HG02642 (cell line): ENCODE data around the gene LMF1.
"Not testable (repeated sequence)": the region's sequence is repeated elsewhere in the genome, so short reads cannot be mapped to it uniquely, and the experiment has no call there.

ENCODE experiments used
- ATAC-seq: cut with Tn5 transposase; IDR thresholded peaks from one replicate; pipeline ENCODE4 v1.9.1; 2021; ENCODE audit warnings: mild to moderate bottlenecking; ENCODE audit not compliant: unreplicated experiment, poor library complexity

Gene LMF1

GRCh38 chr16:886802-887731 lies 83.7 kb downstream of the LMF1 start:
- no peak for ATAC-seq

DNA sequence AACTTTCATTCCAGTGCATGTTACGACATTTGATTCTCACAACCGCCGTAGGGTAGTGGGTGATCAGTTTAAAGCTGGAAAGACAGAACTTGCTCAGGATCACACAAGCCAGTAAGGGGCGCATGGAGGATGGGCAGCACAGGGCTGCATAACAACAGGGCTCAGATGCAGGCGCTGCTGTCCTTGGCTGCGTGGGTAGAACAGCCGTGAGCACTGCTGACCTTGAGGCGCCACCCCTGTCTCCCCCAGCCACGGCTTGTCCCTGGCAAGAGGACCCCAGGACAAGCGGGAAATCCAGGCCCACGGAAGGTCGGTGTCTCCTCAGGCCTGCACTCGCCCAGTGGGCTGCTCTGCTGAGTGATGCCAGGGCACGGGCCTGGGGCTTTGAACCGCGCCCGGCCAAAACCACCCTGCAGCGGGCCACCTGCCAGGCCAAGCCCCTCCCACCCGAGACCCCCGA lies 84.7 kb downstream of the LMF1 start:
- ATAC-seq = no peak

DNA sequence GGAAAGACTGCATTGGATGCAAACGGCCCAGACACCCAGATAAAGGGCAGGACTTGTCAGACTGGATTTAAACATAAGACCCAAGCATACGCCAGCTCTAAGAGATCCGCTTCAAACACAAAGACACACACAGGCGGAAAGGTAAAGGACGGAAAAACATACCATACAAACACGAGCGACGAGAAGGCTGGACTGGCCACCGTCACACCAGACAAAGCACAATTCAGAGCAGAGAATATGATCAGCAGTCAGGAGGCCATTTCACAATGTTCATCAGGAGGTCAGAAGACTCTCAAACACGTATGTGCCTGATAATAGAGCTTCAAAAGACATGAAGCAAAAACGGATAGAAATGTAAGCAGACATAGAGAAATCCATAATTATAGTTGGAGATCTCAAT lies 85.4 kb downstream of the LMF1 start:
- no peak for ATAC-seq

DNA sequence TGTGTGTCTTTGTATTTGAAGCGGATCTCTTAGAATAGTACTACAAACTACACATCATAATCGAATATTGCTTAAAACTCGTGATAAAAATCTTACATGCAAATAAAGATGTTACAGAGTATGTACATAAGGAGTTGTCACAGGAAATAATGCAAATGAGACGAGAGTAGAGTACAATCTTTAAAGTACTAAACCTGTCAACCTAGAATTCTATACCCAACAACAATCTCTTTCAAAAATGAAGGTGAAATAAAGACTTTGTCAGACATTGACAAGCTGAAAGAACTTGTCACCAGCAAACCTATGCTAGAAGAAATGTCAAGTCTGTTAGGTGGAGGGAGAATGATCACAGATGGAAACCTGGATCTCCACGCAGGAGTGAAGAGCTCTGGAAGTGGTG lies 86.6 kb downstream of the LMF1 start:
- ATAC-seq = no peak

DNA sequence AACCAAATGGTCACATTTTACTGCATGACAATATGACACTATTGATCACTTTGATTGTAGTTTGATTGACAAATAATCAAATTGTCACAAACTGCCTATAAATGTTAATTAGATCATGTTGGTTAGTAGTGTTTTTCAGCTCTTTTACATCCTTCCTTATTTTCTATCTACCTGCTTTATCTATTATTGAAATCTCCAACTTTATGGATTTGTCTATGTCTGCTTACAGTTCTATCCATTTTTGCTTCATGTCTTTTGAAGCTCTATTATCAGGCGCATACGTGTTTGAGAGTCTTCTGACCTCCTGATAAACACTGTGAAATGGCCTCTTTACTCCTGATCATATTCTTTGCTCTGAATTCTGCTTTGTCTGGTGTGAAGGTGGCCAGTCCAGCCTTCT lies 87.0 kb downstream of the LMF1 start:
- ATAC-seq = no peak

DNA sequence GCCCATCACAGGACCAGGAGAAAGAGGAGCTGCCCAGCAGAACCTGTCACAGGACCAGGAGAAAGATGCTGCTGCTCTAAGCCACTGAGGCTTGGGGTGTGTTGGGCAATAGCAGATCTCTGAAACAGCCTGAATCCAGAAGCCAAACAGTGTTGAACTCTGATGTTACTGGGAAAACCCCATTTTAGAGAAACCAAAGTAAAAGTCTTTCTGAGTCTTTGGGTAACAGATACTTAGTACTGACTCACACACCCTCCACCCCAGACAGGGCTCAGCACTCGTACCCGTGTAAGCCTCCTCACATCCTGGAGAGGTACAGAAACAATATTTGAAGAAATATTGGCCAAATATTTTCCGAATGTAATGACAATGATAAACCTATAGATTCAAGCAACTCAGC lies 87.4 kb downstream of the LMF1 start:
- ATAC-seq = no peak

- not testable (repeated sequence) for ATAC-seq
These were observed 88.1 kb downstream of the LMF1 start for GRCh38 chr16:882671-883070.

DNA sequence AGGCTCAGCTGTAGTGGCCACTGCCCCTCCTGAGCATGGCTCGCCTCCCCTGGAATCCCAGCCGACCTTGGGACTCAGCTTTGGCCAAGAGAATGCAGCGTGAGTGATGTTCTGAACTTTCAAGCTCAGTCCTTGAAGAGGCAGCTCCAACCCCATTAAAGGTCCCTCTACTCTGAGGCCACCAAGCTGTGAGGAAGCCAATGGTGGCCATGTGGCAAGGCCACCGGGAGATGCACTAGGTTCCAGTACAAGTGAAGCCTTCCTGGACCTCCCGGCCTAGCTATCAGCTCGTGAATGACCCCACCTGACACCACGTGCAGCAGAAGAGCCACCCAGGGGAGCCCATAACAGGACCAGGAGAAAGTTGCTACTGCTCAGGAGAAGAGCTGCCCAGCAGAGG lies 88.5 kb downstream of the LMF1 start:
- ATAC-seq = no peak

DNA sequence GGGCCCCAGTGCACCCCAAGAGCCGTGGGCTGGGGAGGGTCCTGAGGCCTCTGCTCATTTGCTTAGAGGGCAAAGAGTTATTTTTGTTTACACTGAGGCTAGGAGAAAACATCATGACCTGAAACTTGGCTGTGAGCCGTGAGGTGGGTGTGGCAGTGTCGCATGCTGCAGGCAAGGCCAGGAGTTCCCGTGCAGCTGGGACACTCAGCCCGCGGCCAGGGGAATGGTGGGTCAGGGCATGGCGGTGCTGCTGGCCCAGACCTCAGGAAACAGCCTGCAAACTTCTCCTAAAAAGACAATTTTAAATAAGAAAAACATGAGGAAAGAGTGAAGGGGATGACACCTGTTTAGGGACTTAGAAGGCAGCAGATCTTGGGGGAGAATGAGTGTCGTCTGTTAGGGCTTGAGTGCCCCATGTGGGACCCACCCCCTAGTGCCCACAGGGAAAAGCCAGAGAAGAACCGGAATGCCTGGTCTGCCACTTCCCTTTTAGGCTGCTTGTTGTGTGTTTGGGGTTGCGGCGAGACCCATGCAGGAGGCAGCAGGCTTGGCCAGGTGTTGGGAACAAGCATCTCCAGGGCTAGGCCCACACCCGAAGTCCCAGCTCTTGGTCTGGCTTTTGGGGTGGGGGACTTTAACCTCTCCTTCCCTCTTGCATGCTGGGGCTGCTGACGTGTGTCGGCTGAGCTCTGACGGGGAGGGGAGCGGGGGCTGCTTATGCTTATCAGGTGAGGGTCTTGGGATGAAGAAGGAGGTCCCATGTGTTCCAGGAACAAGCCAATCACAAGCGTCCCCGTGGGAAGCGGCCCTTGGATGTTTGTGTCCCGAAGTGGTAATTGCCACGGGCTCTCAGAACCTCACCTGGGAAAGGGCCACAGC lies 89.3 kb downstream of the LMF1 start:
- ATAC-seq = no peak

DNA sequence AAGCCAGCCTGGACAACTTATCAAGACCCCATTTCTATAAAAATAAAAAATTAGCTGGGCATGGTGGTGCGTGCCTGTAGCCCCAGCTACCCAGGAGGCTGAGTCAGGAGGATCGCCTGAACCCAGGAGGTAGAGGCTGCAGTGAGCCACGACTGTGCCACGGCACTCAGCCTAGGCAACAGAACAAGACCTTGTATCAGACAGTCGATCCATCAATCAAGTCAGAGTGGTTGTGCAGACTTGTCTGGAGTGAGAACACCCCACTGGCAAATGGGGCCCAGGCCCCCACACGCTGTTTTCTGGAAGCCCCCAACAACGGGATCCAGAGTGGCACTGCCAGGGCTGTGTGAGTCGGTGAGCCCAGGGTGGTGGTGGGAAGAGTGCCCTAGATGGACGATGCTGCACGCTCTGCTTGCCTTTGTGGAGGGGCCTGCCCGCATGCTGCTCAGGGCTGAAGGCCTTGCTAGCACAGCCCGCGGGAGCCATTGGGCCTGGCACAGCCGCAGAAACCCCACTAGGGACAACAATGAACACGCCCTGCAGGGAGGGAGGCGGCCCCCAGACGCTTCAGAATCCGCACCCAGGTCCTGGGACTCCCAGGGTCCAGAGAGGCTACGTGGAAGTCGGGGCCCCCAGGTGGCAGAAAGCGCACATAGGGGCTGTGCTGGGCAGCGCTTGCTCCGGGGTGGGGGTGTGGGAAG lies 90.2 kb downstream of the LMF1 start:
- no peak for ATAC-seq

DNA sequence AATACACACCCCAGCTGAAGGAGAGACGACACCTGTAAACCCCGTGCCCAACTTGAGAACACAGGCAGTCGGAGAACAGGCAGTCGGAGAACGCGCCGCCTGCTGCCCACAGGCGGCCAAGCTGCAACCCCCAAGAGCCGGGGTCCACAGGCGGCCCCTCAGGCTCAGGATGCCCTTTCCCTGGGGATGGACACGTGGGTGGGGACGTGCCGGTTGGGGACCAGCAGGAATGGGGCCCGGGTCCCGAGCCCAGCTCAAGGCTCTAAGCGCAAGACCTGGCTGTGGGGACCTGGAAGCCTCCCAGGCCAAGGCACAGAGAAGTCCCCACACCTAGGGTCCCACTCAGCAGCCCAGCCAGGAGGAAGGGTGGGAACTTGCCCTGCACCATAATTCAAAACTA lies 90.8 kb downstream of the LMF1 start:
- no peak for ATAC-seq

GRCh38 chr16:879461-879861 lies 91.3 kb downstream of the LMF1 start:
- ATAC-seq = no peak

- no peak for ATAC-seq
These were observed 91.9 kb downstream of the LMF1 start for GRCh38 chr16:878886-879285.

DNA sequence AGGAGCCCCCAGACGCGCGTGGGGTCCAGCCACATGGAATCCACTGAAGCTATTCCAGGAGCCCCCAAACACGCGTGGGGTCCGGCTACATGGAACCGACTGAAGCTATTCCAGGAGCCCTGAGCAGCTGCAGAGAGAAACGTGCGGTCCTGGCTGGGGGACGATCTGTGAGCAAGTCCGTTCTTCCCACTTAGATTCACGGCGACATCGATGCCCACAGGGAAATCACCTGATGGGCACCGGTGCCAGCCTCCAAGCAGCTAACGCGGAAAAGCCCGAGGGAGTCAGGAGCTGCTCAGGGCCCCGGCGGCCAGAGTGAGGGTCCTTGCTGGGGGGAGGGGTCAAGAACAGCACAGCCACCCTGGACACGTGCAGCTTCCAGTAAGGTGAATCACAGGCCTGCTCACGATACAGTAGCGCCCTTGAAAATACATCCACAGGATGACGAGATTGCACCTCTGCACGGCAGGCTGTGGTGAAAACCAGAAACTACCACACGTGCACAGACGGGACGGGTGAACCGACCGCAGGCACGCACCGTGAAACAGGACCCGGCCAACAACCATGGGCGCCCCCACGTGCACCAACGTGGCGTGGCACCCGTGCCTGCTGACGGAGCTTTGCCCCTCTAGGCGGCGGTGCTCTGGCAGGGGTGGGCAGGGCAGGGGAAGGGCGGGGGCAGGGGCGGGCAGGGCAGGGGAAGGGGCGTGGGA lies 92.6 kb downstream of the LMF1 start:
- ATAC-seq = no peak

DNA sequence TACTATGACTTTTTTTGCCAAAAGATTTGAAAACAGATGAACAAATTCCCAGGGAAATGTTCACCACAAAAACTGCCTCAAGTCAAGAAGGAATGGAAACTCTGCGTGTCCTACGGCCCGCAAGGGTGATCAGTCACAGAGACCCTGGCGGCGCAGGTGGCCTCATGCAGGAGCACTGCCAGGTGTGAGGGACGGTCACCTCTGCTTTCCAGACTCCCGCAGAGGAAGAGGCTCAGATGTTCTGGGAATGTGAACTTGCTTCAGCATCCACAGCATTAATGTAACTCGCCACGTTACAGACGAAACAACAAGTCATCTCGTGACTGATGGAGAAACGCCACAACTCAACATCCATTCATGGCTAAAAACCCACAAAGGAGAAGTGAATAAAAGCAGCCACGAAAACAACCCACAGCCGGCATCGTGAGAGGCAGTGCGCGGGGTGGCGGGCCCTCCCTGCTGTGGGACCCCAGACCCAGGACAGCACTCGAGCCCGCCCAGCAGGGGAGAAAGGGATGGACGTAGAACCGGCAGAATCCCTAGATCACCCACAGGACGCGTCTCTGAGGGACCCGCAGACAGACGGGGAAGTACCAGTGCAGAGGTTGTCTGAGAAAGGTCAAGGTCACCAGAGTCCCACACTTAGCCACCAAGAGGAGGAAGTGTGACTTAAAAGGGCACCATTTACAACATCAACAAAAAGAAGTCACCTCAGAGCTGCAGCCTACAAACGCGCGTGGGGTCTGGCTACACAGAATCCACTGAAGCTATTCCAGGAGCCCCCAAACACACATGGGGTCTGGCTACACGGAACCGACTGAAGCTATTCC lies 93.3 kb downstream of the LMF1 start:
- ATAC-seq = no peak

GRCh38 chr16:876523-877241 lies 94.1 kb downstream of the LMF1 start:
- ATAC-seq = no peak

GRCh38 chr16:876041-876335 lies 94.8 kb downstream of the LMF1 start:
- ATAC-seq = no peak

- no peak for ATAC-seq
These were observed 95.4 kb downstream of the LMF1 start for GRCh38 chr16:875182-876040.
